IPS DF 4.7 (cell line): ENCODE measurements around the gene NSG1.

Experiments
- DNase-seq: peaks from one replicate; pipeline ENCODE4 v3.0.0-alpha.2; 2013; ENCODE audit warnings: low spot score; ENCODE audit errors: extremely low read depth

The NSG1 gene

DNA sequence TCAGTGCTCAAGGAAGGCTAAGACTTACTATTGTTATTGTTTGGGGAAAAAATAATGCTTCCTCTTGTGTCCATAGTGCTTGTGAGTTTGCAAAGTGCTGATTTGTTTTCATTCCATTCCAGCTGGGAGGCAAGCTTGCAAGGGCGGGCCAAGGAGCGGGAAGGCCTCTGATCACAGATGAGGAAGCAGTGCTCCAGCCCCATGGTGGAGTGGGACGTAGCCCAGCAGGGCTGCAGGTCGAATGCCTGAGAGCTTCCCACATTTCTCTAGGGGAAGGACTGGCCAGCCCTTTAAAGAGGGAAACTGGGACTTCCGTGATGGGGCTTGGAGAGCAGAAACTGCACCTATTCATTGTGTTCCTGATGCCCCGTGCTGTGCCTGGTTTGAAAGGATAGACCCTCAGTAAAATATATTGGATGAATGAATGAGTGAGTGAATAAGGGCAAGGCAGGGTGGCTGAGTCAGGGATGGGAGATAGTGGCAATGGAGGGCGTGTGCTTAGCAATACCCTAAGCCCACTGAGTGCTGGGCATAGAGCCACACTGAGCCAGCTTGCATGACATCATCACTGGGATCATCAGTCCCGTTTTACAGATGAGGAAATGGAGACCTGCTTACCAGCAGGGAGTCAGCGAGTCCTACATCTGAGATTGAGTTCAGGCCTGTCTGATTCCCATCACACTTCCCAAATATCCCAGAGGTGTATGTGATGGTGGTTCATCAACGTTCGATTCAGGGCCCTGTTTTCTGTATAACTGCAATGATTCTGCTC, 17.9 kb upstream of the NSG1 start:
- no peak for DNase-seq

DNA sequence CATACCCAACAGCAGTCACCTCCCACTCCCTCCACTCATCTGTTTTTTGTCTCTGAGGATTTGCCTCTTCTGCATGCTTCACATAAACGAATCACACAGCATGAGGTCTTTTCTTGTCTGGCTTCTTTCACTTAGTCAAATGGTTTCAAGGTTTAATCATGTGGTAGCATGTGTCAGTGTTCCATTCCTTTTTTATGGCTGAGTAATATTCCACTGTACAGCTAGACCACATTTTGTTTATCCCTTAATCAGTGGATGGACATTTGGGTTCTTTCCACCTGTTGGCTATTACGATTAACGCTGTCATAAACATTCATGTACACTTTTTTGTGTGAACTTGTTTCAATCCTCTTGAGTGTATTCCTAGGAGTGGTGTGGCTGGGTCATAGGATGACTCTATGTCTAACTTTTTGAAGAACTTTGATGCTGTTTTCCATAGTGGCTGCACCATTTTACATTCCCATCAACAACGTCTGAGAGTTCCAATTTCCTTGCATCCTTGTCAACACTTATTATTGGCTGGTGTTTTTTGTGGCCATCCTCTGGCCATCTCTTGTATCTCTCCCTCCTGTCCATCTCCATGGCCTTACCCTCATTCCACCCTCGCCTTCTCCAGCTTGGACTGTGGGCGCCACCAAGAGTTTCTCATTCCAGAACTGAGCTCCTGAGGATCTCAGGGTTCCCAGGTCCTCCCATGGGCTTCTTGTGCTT, 12.4 kb upstream of the NSG1 start:
- DNase-seq, result no peak

DNA sequence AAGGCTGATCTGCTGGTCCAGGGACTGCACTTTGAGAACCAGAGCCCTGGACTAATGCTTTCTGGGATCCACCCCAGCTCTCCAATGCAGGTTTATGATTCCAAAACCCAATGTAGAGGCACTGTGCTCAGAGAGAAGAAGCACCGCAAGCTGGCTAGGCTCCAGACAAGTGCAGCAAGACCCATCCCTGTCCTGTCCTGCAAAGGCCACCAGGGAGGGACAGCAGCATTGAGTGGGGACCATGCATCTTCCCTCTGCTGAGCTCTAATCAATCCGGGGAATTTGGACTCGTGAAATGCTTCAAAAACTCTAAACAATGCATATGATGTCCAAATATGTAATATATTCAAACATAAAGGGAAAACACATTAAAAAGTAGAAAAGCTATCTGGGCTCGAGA, 10.8 kb upstream of the NSG1 start:
- no peak for DNase-seq

DNA sequence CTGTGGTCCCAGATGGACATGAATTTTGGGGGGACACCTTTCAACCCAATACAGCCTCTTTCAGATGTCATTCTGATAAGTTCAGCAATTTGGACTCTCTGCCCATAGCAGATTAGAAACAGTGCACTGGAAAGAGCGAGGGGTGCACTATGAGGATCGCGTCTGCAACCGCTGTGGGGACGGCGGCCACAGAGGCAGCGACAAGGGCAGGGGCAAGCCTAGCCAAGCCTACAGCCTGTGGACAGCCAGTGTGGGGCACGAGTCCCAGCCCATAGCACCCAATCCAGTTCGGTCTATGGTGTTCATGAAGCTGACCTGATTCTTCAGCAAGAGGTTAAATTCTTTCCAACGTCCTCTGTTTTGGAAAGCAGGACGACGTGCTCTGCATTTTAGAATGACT, 9.7 kb upstream of the NSG1 start:
- no peak for DNase-seq

DNA sequence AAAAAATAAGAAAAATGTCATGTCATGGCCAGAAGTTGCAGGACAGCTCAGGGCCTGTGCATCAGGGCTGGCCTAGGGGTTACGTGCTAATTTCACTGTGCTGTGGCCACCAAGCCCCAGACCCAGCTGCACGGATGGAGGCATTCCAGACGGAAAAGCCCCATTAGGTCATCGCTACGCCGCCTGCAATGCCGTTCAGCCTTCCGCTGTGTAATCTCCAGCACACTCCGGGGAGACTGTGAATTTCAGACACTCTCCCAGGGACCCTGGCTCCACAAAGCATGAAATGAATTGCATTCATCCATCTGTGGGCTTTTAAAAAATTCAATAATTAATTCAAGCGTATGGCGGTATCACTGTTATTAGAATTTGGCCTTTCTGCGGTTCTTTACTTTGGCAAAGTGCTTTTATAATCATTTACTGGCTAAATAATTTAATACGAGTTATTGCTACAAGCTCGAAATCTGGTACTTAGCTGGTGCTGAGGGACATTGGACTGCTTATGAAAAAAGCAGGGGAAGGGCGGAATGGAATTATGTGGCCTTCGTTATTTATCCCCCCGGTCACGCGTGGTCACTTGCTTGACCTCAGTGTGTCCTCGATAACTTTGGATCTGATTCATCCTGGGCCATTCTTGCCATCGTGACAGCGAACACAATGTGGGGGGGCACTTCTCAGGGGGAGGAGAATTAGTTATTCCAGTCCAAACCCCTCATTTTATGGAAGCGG, 9.0 kb upstream of the NSG1 start:
- DNase-seq, result no peak

DNA sequence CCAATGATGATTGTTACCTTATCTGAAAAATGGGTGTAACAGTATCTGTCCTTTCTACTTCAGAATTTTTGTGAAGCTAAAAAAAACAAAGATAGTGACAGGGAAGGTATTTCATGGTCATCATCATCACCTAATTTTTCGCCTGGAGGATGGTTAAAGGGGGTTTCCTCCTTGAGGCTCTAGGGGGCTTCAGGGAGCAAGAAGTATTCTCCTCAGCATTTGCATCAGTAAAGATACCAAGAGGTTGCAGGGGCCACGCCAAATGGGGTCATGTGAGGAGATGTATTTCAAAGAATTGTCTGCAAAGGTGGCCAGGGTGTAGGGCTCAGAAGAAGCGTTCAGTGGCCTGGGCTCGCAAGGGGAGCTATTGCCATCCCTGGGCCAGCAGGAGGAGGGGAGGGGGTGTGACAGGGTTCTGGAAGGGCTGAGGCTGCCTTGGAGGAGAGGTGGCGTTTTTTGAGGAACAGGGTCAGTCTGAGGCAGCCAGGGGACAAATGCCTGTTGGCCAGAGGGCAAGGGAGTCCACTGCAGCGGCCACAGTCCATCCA, 7.3 kb upstream of the NSG1 start:
- DNase-seq, result no peak

DNA sequence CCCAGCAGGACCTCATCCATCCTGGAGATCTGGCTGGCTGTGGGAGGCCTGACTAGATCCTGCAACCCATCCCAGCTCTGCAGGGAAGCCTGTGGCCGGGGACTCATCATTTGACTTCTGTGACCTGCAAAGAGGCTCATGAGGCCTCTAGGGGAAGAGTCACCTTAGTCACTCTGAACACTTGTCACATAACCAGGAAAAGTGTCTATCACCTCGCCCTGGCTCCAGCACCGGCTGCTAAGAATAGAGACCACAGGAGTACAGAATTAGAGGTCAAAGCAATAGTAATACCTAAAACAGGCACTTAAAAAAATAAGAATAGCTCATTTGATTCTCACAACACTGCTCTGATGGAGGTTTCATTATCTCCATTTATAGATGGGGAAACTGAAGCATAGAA, 3.8 kb upstream of the NSG1 start:
- DNase-seq, result no peak

DNA sequence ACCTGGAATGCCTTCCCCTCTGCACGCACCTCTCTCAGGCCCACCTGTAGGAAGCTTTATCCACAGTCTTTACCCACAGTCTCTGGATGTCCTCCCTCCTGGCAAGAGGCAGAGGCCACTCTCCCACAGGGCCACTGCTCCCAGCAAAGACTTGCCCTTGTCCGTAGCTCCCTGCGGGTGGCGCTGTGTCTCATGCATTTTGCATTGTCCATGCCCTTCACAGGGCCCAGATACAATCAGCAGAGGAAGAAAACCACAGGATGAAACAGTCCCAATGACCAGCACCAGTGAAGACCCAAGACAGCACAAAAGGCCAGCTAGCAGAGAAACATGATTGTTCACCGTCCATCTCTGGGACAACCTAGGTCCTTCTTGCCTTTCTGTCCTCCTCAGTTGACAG, 2.1 kb upstream of the NSG1 start:
- peak; percentile 51 for DNase-seq

DNA sequence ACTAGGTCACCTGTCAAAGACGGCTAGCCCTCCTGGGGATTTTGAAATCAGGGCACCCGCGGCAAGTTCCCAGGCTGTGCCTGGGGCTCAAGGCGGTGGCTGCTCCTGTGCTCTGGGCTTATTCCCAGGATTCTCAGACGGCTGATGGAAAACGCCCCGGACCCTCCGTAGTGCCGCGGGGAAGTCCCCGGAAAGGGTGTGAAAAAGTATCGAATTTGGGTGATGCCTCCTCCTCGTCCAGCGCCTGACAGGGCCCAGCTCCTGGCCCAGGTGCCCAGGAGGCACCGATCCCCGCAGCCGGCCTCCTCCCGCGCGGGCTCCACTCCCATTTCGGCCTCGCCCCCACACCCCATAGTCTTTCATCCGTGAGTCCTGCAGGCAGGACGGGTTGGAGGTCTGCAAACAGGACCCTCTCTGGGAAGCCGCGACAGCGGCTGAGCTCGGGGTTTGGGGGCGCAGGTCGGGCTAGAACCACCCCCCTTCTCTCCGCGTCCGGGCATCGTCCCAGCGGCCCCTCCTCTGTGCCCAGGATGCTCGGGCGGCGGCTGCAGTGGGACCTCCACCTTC, 1.1 kb upstream of the NSG1 start:
- no peak for DNase-seq

DNA sequence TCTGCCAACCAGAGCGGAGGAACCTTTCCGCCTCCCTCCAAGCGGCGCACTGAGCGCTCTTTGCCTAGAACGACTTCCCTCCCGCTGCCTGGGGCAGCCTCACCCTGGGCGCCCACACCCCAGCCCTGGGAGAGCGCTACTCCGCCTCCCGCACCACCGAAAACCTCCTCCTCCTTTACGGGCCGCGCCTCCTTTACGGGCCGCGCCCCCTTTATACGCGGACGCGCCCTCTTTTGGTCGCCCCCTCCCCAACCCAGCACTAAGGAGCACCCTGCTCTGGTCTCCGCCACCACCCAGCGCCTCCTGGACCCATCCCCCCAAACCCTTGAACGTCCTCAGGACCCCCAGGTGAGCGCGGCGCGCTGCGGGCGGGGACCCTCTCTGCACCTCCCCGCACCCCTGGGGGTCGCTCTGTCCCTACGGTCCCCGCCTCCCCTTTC, 586 bp upstream of the NSG1 start:
- DNase-seq, result no peak

DNA sequence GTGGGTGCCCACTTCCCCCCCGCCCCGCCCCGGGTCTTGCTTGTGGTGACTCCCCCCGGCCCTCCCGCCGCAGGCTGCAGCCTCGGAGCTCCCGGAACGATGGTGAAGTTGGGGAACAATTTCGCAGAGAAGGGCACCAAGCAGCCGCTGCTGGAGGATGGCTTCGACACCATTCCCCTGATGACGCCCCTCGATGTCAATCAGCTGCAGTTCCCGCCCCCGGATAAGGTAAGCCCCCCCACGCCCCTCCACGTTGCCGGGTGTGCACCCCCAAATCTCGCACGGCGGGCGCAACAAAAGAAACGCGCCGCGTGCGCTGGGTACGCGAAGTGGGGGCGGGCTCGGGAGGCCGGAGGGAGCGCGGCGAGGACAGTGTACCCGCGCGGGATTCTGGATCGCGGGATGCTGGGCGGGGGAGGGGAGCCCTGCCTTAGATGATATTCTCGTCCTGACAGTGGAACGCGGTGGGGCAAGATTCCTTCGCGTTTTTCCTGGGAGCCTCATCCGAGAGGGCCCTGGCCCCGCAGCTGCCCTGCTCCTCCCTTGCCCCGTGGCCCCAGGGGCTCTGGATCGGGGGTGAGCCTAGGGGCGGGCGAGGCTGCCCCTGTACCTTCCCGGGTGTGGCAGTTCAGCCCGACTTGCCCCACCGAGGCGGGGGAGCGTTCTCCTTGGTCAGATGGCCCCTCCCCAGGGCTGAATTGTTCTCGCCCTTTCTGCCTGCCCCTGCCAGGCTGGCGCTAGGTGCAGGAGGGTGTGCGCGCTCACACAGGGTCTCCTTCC, 819 bp downstream of the NSG1 start:
- DNase-seq, result no peak

DNA sequence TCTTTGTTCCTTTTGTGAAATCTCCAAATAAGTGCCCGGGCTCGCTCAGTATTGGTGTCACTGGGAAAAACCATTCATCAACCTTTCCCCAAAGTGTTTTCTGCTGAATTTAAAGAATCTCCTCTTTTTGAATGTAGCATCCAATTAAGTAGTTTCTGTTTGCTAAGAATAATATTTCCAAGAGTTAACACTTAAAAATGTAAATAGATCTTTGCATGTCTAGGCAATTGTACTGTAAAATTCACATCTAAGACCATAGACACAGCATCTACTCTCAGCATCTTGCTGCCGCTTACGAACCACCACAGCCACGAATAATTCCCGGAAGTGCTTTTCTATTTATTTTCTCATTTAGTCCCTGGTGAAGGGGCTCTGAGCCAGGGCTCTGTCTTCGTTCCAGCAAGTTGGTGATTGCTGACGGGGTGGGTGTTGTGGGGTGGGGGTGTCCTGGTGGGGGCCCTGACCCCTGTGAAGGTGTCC, 1.4 kb downstream of the NSG1 start:
- DNase-seq, result no peak

DNA sequence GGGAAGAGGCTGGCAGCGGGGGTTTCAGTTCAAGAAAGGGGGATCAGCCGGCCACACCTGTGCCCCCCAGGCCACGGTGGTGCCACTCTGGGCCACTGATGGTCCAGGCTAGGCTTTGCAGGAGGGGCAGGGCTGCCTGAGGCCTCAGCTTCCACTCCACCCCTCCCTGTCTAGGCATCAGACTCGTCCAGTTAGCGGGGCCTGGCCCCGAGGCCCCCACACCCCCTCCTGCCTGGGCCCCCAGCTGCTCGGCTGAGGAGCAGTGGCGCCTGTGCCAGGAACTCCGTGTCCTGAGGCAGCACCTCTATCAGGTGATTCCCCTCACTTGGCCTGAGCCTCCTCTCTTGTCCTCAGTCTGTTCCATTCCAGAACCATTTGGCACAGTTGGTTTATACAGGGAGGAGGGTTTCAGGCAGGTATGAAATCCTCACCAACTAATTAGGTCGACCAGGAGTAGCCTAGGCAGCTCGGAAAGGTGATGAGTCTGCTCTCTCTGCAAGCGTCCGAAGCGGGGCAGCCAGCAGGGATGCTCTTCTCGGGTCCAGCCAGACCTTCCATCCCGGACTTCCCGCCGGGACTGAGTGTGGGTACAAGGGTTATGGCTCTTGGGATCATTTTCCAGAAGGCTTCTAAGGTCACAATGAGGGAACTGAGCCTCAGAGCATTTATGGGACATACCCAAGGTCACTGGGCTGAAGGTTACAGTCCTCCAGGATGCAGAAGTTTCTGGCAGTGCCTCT, 2.1 kb downstream of the NSG1 start:
- no peak for DNase-seq

DNA sequence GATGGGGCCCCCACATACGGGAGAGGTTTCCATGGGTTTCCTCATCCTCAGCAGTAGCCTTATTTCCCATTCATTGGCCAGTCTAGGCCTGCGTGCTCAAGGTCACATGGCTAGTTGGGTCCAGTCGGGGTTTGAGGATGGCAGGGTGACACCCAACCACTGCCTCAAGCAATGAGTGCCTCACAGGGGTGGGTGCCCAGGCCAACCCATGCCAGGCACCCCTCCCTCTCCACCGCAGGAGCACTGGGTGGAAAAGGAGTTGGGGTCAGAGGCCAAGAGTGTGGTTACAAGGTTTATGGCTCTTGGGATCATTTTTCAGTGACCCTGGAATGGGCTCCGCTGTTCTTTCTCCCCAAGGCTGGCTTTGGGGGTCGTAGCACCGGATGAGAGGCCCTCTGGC, 3.1 kb downstream of the NSG1 start:
- DNase-seq, result no peak

DNA sequence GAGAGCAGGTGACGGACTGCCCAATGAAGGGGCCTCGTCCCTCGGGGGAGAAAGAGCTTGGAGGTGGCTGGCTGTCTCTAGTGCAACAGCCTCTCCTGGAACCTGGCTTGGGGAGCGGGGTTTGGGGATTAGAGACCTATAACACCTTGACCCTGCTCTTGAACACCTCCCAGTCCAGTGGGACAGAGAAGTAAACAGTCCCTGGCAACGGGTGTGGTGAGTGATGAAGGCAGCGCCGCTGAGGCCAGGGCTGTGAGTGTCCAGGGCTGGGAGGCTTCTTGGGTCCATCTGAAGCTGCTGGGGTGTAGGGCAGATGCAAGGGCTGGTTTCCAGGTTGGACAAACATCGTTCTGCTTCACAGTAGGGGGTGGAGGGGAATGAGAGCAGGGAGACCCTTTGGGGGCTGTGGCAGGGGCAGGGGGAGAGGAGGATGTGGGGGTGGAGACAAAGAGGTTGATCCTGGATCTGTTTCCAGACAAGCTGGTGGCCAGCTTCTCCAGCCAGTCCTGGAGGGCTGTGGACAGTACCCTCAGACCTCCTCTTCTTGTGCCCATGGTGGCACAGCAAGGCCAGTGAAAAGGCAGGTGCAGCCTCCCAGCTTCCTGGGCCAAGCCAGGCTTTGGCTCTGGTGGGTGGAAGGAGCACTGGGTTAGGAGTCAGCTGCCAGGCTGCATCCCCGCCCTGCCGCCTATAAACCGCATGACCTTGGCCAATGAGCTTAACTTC, 3.8 kb downstream of the NSG1 start:
- no peak for DNase-seq

DNA sequence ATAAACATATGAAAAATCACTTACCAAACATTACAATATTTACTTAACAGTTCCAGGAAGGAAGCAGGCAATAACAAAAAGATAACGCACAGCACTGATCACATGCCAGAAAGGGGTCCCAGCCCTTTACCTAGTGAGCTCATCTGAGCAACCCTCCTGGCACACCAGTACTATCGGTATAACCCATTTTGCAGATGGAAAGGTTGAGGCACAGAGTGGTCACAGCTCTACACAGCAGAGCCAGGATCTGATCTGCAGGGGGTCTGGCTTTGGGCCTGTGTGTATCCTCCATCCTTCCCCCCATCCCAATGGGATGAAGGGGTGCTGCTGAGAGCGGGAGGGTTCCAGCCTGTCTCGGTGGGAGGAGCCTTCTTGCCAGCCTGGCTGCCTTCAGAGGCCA, 5.0 kb downstream of the NSG1 start:
- no peak for DNase-seq

DNA sequence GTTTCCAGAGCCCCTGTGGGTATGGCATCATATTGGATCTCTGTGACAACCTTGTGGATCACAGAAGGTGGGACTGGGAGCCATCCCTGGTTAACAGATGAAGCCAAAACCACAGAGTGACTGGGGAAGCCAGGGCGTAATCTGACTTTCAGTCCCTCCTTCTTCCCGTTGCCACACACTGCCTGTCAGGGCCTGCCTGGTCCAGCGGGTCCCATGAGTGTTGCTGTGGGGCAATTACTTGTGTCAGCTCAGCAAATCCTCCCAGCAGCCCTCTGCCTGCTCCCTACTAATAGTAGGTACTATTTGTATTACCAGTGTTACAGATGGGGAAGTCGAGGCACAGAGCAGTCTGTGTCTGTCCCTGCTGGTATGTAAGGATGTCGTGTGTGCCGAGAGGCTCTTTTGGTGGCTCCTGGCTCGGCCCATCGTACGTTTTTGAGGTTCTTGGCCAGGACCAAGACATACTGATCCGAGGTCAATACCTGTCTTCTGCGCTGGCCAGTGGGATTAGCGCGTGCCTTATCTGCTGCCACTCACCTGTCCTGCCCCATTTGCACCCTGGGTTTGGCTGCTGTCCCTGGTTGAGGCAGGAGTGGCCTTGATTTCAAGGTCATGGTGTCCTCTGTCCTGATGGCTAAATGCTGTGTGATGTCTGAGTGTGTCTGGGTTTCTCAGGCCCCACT, 5.7 kb downstream of the NSG1 start:
- DNase-seq, result no peak

DNA sequence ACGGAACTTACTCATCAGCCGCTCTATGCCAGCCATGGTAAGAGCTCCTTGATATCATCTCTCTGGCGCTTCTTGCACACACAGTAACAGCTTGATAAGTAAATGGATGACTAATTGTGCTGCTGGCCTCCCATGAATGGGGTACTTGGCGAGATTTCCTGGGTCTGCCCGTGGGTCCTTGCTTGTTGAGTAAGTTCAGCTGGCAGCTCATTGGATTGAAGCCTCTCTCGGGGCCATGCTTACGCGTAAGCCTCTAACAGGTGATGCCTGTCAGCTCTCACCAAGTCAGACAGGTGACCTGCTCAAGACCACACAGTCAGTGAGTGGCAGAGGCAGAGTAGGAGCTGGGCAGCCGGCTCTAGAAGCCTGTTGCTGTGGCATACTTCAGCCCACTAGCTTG, 7.7 kb downstream of the NSG1 start:
- DNase-seq, result no peak

DNA sequence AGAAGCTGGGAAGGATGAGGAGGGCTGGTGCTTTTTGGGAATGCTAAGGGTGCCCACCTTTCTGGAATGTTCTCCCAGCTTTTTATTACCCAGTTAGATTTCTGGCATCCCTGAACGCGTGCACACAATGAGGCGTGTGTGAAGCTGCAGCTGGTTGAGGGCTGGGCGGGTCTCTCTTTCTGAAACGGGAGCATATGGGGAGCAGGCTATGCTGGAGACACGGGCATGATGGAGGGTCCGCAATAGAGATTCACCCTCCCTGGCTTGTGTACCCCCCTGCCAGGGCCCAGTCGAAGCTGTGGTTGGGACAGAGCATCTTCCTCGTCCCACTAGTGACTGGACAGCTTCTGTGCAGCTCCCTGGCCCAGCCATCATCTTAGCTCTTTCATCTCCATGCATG, 8.5 kb downstream of the NSG1 start:
- no peak for DNase-seq
